A549 (cell line): ENCODE data around the gene ACYP1.

ENCODE experiments used
- EHMT2 ChIP-seq: fragments of 200-600 bp; sonication (generic); IDR thresholded peaks from 2 replicates; pipeline ENCODE4 v1.6.1; 2016; ENCODE audit warnings: antibody characterized with exemption, low read depth, mild to moderate bottlenecking, moderate library complexity
- HEYL ChIP-seq: fragments of 250-450 bp; sonication (Bioruptor Pico); IDR thresholded peaks from 2 replicates; pipeline ENCODE4 v1.8.0; 2021; ENCODE audit warnings: mild to moderate bottlenecking, moderate library complexity
- HOXB5 ChIP-seq: fragments of 250-450 bp; sonication (Bioruptor Pico); IDR thresholded peaks from 2 replicates; pipeline ENCODE4 v1.5.0; 2020; ENCODE audit warnings: mild to moderate bottlenecking, moderate library complexity
- KDM1A ChIP-seq: fragments of 200-600 bp; sonication (generic); IDR thresholded peaks from 2 replicates; pipeline ENCODE4 v1.6.1; 2016; ENCODE audit warnings: low read depth, mild to moderate bottlenecking
- RAD21 ChIP-seq, 2 experiments: fragments of >200 bp in 1 of 2; sonication (Bioruptor Twin) in 1 of 2; formaldehyde crosslinking in 1 of 2; IDR thresholded peaks in 1 of 2; conservative IDR thresholded peaks in 1 of 2; 2 replicates in 1 of 2; 3 replicates in 1 of 2; pipeline ENCODE4 v1.6.1; 2012 to 2018; ENCODE audit warnings: inconsistent platforms in 1 of 2
- RFX5 ChIP-seq: fragments of 450-650 bp; IDR thresholded peaks from 2 replicates; pipeline ENCODE4 v1.7.1; 2014; ENCODE audit warnings: antibody characterized with exemption, mild to moderate bottlenecking, moderate library complexity
- TF ChIP-seq, protein P1 (sequence below): fragments of >200 bp; sonication (Bioruptor Twin); formaldehyde crosslinking; IDR thresholded peaks from 3 replicates; pipeline ENCODE4 v1.5.1; 2016
- TF ChIP-seq, protein P2 (sequence below): fragments of 200-600 bp; sonication (generic); IDR thresholded peaks from 2 replicates; pipeline ENCODE4 v1.6.1; 2016; ENCODE audit warnings: antibody characterized with exemption, mild to moderate bottlenecking, moderate library complexity
- TF ChIP-seq, protein P3 (sequence below): fragments of 150-350 bp; IDR thresholded peaks from 2 replicates; pipeline ENCODE4 v1.6.1; 2014; ENCODE audit warnings: low read depth, mild to moderate bottlenecking, low read length
- TF ChIP-seq, protein P4 (sequence below): fragments of 250-450 bp; sonication (Bioruptor Pico); IDR thresholded peaks from 2 replicates; pipeline ENCODE4 v1.5.0; 2021; ENCODE audit warnings: mild to moderate bottlenecking, moderate library complexity, borderline replicate concordance

DNA sequence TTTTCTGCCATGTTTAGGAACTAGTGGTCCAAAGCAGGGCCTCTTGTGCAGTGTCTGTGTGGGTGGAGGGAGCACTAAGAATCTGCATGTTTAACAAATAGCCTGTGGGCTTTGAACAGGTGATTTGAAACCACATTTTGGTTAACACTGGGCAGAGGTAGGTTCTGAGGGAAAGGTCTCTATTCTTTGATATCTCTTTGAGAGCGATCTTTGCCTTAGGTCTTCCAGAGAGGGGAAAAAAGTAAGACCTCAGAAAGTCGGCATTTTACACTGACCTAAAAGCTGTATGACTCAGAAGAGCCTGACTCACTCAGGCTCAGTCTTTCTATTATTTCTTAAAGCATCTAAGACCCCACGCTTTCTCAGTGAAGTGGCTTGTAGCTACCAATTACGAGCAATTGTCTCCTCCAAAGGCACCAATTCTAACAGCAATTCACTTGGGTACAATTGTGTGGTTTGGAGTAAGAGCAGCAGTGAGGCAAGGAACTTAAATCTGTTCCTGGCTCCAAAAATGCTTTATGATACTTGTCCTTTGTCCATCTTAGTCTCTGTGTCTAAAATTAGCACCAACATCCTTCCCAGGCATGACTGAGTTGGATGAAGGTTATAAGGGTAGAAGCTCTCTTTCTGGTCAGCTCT lies 52.3 kb downstream of the ACYP1 start:
- TF ChIP-seq, protein P1, sequence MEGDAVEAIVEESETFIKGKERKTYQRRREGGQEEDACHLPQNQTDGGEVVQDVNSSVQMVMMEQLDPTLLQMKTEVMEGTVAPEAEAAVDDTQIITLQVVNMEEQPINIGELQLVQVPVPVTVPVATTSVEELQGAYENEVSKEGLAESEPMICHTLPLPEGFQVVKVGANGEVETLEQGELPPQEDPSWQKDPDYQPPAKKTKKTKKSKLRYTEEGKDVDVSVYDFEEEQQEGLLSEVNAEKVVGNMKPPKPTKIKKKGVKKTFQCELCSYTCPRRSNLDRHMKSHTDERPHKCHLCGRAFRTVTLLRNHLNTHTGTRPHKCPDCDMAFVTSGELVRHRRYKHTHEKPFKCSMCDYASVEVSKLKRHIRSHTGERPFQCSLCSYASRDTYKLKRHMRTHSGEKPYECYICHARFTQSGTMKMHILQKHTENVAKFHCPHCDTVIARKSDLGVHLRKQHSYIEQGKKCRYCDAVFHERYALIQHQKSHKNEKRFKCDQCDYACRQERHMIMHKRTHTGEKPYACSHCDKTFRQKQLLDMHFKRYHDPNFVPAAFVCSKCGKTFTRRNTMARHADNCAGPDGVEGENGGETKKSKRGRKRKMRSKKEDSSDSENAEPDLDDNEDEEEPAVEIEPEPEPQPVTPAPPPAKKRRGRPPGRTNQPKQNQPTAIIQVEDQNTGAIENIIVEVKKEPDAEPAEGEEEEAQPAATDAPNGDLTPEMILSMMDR, result no peak
- TF ChIP-seq KDM1A (no peak), RAD21 (conservative IDR thresholded peaks at IDR 0.05 in 1 of 2, IDR thresholded peaks at IDR 0.05 in 1 of 2) (no peak), RFX5 (no peak), EHMT2 (no peak), HOXB5 (CRISPR knock-in tag) (no peak), HEYL (no peak)
- TF ChIP-seq, protein P2, sequence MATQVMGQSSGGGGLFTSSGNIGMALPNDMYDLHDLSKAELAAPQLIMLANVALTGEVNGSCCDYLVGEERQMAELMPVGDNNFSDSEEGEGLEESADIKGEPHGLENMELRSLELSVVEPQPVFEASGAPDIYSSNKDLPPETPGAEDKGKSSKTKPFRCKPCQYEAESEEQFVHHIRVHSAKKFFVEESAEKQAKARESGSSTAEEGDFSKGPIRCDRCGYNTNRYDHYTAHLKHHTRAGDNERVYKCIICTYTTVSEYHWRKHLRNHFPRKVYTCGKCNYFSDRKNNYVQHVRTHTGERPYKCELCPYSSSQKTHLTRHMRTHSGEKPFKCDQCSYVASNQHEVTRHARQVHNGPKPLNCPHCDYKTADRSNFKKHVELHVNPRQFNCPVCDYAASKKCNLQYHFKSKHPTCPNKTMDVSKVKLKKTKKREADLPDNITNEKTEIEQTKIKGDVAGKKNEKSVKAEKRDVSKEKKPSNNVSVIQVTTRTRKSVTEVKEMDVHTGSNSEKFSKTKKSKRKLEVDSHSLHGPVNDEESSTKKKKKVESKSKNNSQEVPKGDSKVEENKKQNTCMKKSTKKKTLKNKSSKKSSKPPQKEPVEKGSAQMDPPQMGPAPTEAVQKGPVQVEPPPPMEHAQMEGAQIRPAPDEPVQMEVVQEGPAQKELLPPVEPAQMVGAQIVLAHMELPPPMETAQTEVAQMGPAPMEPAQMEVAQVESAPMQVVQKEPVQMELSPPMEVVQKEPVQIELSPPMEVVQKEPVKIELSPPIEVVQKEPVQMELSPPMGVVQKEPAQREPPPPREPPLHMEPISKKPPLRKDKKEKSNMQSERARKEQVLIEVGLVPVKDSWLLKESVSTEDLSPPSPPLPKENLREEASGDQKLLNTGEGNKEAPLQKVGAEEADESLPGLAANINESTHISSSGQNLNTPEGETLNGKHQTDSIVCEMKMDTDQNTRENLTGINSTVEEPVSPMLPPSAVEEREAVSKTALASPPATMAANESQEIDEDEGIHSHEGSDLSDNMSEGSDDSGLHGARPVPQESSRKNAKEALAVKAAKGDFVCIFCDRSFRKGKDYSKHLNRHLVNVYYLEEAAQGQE, result no peak
- TF ChIP-seq, protein P3, sequence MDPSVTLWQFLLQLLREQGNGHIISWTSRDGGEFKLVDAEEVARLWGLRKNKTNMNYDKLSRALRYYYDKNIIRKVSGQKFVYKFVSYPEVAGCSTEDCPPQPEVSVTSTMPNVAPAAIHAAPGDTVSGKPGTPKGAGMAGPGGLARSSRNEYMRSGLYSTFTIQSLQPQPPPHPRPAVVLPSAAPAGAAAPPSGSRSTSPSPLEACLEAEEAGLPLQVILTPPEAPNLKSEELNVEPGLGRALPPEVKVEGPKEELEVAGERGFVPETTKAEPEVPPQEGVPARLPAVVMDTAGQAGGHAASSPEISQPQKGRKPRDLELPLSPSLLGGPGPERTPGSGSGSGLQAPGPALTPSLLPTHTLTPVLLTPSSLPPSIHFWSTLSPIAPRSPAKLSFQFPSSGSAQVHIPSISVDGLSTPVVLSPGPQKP, result no peak
- TF ChIP-seq, protein P4, sequence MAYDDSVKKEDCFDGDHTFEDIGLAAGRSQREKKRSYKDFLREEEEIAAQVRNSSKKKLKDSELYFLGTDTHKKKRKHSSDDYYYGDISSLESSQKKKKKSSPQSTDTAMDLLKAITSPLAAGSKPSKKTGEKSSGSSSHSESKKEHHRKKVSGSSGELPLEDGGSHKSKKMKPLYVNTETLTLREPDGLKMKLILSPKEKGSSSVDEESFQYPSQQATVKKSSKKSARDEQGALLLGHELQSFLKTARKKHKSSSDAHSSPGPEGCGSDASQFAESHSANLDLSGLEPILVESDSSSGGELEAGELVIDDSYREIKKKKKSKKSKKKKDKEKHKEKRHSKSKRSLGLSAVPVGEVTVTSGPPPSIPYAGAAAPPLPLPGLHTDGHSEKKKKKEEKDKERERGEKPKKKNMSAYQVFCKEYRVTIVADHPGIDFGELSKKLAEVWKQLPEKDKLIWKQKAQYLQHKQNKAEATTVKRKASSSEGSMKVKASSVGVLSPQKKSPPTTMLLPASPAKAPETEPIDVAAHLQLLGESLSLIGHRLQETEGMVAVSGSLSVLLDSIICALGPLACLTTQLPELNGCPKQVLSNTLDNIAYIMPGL (CRISPR knock-in tag), result no peak
